Fibroblast of villous mesenchyme (primary cell): ENCODE measurements around the gene RFX7. TPM values are rescaled to one million over a fixed set of nuclear protein-coding genes. Genes with fewer than 3 reads are reported as not detected.

Source experiments
- DNase-seq: peaks from one replicate; pipeline ENCODE4 v3.0.0-alpha.2; 2010; ENCODE audit warnings: low read depth
- H3K4me3 ChIP-seq: 2 replicates; pipeline ENCODE4 v1.5.1; 2011; ENCODE audit warnings: low read depth, mild to moderate bottlenecking, low read length
- small RNA-seq: library from RNA; depleted of rRNA; stranded (forward); fragments of <200 nt; gene quantifications from one replicate; pipeline ENCODE3, GENCODE V24; 2012
- total RNA-seq: library from RNA; depleted of rRNA; stranded (reverse); fragments of >200 nt; gene quantifications from 2 replicates; pipeline ENCODE4 v1.2.3, GENCODE V29; 2012
- TF ChIP-seq, protein P1 (sequence below): IDR thresholded peaks from 2 replicates; pipeline ENCODE4 v1.5.1; 2012; ENCODE audit warnings: low read depth, mild to moderate bottlenecking, low read length; ENCODE audit not compliant: insufficient read depth

Gene RFX7
- total RNA-seq, 1 donor, result 9.9 TPM

GRCh38 chr15:56042498-56042897 is 201.2 kb downstream of the RFX7 start:
- TF ChIP-seq, protein P1, sequence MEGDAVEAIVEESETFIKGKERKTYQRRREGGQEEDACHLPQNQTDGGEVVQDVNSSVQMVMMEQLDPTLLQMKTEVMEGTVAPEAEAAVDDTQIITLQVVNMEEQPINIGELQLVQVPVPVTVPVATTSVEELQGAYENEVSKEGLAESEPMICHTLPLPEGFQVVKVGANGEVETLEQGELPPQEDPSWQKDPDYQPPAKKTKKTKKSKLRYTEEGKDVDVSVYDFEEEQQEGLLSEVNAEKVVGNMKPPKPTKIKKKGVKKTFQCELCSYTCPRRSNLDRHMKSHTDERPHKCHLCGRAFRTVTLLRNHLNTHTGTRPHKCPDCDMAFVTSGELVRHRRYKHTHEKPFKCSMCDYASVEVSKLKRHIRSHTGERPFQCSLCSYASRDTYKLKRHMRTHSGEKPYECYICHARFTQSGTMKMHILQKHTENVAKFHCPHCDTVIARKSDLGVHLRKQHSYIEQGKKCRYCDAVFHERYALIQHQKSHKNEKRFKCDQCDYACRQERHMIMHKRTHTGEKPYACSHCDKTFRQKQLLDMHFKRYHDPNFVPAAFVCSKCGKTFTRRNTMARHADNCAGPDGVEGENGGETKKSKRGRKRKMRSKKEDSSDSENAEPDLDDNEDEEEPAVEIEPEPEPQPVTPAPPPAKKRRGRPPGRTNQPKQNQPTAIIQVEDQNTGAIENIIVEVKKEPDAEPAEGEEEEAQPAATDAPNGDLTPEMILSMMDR, result no peak
- no peak overlapping the region for H3K4me3 ChIP-seq
- DNase-seq, result no peak

GRCh38 chr15:56042031-56042430 is 201.6 kb downstream of the RFX7 start:
- TF ChIP-seq, protein P1, result no peak
- no peak overlapping the region for H3K4me3 ChIP-seq
- DNase-seq, result peak; percentile 22

- TF ChIP-seq, protein P1, result no peak
- no peak overlapping the region for H3K4me3 ChIP-seq
- DNase-seq, result peak; percentile 94
Measured at GRCh38 chr15:56040081-56041035, 203.3 kb downstream of the RFX7 start.

GRCh38 chr15:56038707-56039106 is 205.0 kb downstream of the RFX7 start:
- no peak overlapping the region for H3K4me3 ChIP-seq
- DNase-seq, result no peak
- TF ChIP-seq, protein P1, result no peak

DNA sequence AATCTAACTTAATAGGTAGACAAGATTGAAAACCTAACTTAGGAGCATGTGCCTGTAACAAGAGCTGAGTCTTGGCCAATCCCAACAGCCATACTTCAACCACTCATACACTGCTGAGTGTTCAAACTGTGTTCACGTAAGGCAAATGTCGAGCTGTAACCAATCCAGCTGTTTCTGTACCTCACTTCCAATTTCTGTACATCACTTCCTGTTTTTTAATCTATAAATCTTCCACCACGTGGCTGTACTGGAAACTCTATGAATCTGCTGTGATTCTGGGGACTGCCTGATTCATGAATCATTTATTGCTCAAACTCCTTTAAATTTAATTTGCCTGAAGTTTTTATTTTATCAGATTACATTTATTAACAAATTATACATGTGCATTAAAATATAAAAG is 205.7 kb downstream of the RFX7 start:
- peak; percentile 36 for DNase-seq

More for the DNA sequence above, 205.7 kb downstream of the RFX7 start:
- no peak overlapping the region for H3K4me3 ChIP-seq
- TF ChIP-seq, protein P1, result no peak

Small RNAs within 50 kb of the gene (small RNA-seq; reads per million reads assigned to genes)
- not detected for gene CD24P2
- not detected for gene RNU6-1287P

Other genes with a start within 250 kb of the RFX7 start
- 2.9 and 3.9 TPM in 2 replicates for gene TEX9, start 121.5 kb upstream of the RFX7 start, total RNA-seq
- gene MNS1, start 221.3 kb upstream of the RFX7 start, total RNA-seq, result 0.43 and 0.97 TPM in 2 replicates